ENCODE measurements around the gene ARHGAP42.

ARHGAP42 gene

GRCh38 chr11:100821198-100821597, 134.1 kb downstream of the ARHGAP42 start:
- H3K27ac ChIP-seq: no peak overlapping the region
- no peak for DNase-seq (ENCODE audit: low read depth, low spot score)

GRCh38 chr11:100823360-100823759, 136.3 kb downstream of the ARHGAP42 start:
- no peak for DNase-seq (ENCODE audit: low read depth, low spot score)
- H3K27ac ChIP-seq: no peak overlapping the region

- no peak for DNase-seq (ENCODE audit: low read depth, low spot score)
- H3K27ac ChIP-seq: no peak overlapping the region
These were observed 137.1 kb downstream of the ARHGAP42 start for GRCh38 chr11:100824041-100824809.

- no peak for DNase-seq (ENCODE audit: low read depth, low spot score)
These were observed 138.5 kb downstream of the ARHGAP42 start for GRCh38 chr11:100825626-100826025.

GRCh38 chr11:100827934-100828661, 141.0 kb downstream of the ARHGAP42 start:
- no peak overlapping the region for H3K27ac ChIP-seq
- peak; percentile 37 for DNase-seq (ENCODE audit: low read depth, low spot score)

More at GRCh38 chr11:100825626-100826025, 138.5 kb downstream of the ARHGAP42 start:
- no peak overlapping the region for H3K27ac ChIP-seq

GRCh38 chr11:100830274-100830673, 143.2 kb downstream of the ARHGAP42 start:
- H3K27ac ChIP-seq: no peak overlapping the region

GRCh38 chr11:100830978-100831732, 144.1 kb downstream of the ARHGAP42 start:
- no peak for DNase-seq (ENCODE audit: low read depth, low spot score)
- H3K27ac ChIP-seq: peak overlapping the region; percentile 37

More at GRCh38 chr11:100830274-100830673, 143.2 kb downstream of the ARHGAP42 start:
- DNase-seq (ENCODE audit: low read depth, low spot score): no peak

- DNase-seq (ENCODE audit: low read depth, low spot score): no peak
These were observed 144.9 kb downstream of the ARHGAP42 start for GRCh38 chr11:100831929-100832494.

GRCh38 chr11:100832829-100833228, 145.7 kb downstream of the ARHGAP42 start:
- peak overlapping the region; percentile 42 for H3K27ac ChIP-seq
- no peak for DNase-seq (ENCODE audit: low read depth, low spot score)

More at GRCh38 chr11:100831929-100832494, 144.9 kb downstream of the ARHGAP42 start:
- H3K27ac ChIP-seq: peak overlapping the region; percentile 37

GRCh38 chr11:100833276-100833675, 146.2 kb downstream of the ARHGAP42 start:
- peak overlapping the region; percentile 42 for H3K27ac ChIP-seq
- no peak for DNase-seq (ENCODE audit: low read depth, low spot score)

GRCh38 chr11:100835854-100836253, 148.8 kb downstream of the ARHGAP42 start:
- H3K27ac ChIP-seq: no peak overlapping the region
- DNase-seq (ENCODE audit: low read depth, low spot score): no peak

GRCh38 chr11:100837311-100837710, 150.2 kb downstream of the ARHGAP42 start:
- no peak overlapping the region for H3K27ac ChIP-seq

GRCh38 chr11:100841711-100842407, 154.8 kb downstream of the ARHGAP42 start:
- H3K27ac ChIP-seq: no peak overlapping the region
- no peak for DNase-seq (ENCODE audit: low read depth, low spot score)

More at GRCh38 chr11:100837311-100837710, 150.2 kb downstream of the ARHGAP42 start:
- DNase-seq (ENCODE audit: low read depth, low spot score): no peak

GRCh38 chr11:100847696-100848216, 160.7 kb downstream of the ARHGAP42 start:
- H3K27ac ChIP-seq: no peak overlapping the region
- no peak for DNase-seq (ENCODE audit: low read depth, low spot score)

- no peak overlapping the region for H3K27ac ChIP-seq
- DNase-seq (ENCODE audit: low read depth, low spot score): no peak
These were observed 162.2 kb downstream of the ARHGAP42 start for GRCh38 chr11:100849009-100849900.

- no peak overlapping the region for H3K27ac ChIP-seq
- no peak for DNase-seq (ENCODE audit: low read depth, low spot score)
These were observed 162.8 kb downstream of the ARHGAP42 start for GRCh38 chr11:100849901-100850235.

- no peak for DNase-seq (ENCODE audit: low read depth, low spot score)
- H3K27ac ChIP-seq: peak overlapping the region; percentile 54
These were observed 164.1 kb downstream of the ARHGAP42 start for GRCh38 chr11:100851147-100851546.

GRCh38 chr11:100851584-100852152, 164.6 kb downstream of the ARHGAP42 start:
- DNase-seq (ENCODE audit: low read depth, low spot score): peak; percentile 63
- peak overlapping the region; percentile 54 for H3K27ac ChIP-seq

Data from epithelial cell of prostate (primary cell).